ENCODE results near the gene BTBD16.
A peak's percentile ranks its signal among the peaks of the same experiment; 100 is the strongest.

Gene BTBD16

DNA sequence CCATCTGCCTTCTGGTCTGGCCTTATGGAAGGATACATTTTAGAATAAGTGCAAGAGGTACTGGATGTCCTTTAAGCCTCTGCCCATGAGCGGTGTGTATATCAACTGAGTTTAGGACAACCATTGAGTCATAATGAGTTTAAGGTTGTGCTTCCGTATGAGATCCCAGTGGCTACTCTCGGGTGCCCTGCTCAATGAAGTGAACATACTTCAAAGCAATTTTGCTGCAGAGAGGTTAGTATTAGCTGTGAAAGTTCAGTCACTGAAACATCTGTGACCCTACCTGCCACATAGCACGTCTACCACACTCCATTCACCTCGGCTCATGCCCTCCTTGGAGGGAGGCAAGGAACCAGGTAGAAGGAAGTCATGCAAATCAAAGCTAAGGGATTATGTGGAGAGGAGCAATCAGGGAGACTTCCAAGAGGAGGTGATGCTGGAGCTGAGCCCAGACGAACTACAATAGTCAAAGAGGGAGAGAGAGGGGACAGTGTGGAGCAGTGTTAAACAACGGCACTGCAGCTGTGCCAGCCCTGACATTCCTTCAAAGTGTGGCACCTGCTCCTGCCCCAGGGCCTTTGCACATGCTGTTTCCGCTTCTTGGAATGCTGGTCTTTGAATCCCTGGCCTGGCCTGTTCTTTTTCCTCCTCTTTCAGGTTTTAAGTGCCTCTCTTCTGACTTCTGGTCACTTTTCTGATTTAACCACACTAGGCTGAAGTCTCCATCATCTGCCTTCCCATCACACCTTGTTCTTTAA lies 25.4 kb downstream of the BTBD16 start:
- POLR2A ChIA-PET, result no interaction called here
- no peak overlapping the region for H3K4me3 ChIP-seq (ENCODE audit: low read depth, low read length)
- no peak for DNase-seq (ENCODE audit: low read depth, low spot score)
- TF ChIP-seq, protein P1, sequence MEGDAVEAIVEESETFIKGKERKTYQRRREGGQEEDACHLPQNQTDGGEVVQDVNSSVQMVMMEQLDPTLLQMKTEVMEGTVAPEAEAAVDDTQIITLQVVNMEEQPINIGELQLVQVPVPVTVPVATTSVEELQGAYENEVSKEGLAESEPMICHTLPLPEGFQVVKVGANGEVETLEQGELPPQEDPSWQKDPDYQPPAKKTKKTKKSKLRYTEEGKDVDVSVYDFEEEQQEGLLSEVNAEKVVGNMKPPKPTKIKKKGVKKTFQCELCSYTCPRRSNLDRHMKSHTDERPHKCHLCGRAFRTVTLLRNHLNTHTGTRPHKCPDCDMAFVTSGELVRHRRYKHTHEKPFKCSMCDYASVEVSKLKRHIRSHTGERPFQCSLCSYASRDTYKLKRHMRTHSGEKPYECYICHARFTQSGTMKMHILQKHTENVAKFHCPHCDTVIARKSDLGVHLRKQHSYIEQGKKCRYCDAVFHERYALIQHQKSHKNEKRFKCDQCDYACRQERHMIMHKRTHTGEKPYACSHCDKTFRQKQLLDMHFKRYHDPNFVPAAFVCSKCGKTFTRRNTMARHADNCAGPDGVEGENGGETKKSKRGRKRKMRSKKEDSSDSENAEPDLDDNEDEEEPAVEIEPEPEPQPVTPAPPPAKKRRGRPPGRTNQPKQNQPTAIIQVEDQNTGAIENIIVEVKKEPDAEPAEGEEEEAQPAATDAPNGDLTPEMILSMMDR (IDR thresholded peaks at IDR 0.05; ENCODE audit: insufficient read depth, low read length, missing control alignments), result no peak
- CTCF ChIA-PET, result interaction anchor here (0.8 to 8.6 kb wide), 13 partner anchors 9 to 408 kb away, joined by 3 to 203 read pairs (median 4); no protein-coding TSS in a partner anchor

DNA sequence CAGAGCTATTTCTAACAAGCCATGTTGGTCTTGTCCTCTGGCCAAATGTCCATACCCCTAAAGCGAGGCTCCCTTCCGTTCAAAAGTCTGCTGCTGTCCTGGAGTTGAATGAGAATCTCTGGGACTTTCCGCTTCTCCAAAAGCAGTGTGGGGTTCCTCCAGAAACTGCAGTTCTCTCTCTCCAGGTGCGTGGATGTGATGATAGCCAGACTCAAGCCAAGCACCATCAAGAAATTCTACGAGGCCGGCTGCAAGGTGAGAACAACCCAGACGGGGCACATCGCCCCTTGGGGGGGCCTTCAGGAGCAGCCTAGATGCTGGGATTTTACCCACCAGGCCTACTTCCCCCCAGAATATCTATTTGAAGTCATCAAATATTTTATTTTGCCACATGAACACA lies 26.5 kb downstream of the BTBD16 start:
- TF ChIP-seq, protein P1 (IDR thresholded peaks at IDR 0.05; ENCODE audit: insufficient read depth, low read length, missing control alignments), result no peak
- DNase-seq (ENCODE audit: low read depth, low spot score), result no peak
- POLR2A ChIA-PET, result no interaction called here
- H3K4me3 ChIP-seq (ENCODE audit: low read depth, low read length), result no peak overlapping the region
- CTCF ChIA-PET, result interaction anchor here (0.8 to 8.6 kb wide), 20 partner anchors 9 to 407 kb away, joined by 3 to 203 read pairs (median 10); no protein-coding TSS in a partner anchor

DNA sequence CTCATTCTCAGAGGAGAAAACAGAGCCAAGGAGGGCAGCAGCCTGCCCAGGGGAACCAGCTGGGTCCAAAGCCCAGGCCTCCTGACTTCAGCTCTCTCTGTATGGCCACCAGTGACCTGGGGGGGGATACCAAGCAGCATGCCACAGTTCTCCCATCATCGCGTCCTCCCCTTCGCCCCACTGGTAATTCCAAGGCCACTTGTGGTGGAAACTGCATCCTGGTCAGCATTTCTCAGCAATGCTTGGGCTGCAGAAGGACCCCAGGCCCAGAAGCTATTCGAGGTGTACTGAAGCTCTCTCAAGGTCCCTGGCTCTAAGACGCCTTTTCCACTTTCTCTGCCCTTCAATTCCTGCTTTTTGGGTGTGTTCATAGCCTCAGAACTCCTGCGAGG lies 27.1 kb downstream of the BTBD16 start:
- CTCF ChIA-PET, result interaction anchor here (1.0 to 8.6 kb wide), 40 partner anchors 9 to 408 kb away, joined by 3 to 203 read pairs (median 6); partner anchors contain the start of genes BTBD16, DMBT1 and HTRA1
- POLR2A ChIA-PET, result interaction anchor here (0.9 to 1.2 kb wide), 2 partner anchors 10 to 174 kb away, joined by 3 read pairs; no protein-coding TSS in a partner anchor
- DNase-seq (ENCODE audit: low read depth, low spot score), result no peak
- no peak overlapping the region for H3K4me3 ChIP-seq (ENCODE audit: low read depth, low read length)
- TF ChIP-seq, protein P1 (IDR thresholded peaks at IDR 0.05; ENCODE audit: insufficient read depth, low read length, missing control alignments), result no peak

DNA sequence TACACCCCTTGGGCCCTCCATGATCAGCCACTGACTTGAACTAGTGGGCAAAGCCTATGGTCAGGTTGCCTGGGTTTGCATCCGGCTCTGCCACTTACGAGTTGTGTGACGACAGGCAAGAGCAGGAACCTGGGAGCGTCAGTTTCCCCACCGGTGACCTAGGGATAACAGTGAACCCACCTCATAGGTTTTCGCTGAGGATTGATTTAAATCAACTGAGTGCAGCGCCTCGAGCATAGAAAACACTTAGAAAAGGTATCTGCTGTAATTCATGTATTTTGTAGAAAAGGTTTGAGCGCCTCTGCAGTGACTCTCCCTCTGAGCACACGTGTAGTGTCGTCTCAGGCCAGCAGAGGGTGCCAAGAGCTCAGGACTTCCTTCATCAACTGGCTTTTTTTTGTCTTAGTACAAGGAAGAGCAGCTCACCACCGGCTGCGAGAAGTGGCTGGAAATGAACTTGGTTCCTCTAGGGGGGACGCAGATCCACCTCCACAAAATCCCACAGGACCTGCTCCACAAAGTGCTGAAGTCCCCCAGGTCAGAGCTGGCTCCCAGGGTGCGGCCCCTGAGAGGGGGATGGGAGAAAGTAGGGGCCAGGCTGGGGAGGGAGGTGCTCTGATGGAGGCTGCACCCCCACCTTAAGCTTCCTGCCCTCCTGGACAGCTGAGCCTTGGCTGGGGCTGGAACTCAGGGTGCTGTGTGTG lies 27.7 kb downstream of the BTBD16 start:
- POLR2A ChIA-PET, result interaction anchor here (0.9 to 1.2 kb wide), 3 partner anchors 9 to 173 kb away, joined by 3 read pairs; no protein-coding TSS in a partner anchor
- DNase-seq (ENCODE audit: low read depth, low spot score), result no peak
- H3K4me3 ChIP-seq (ENCODE audit: low read depth, low read length), result peak overlapping the region; percentile 43
- CTCF ChIA-PET, result interaction anchor here (0.6 to 8.6 kb wide), 60 partner anchors 8 to 1356 kb away, joined by 3 to 203 read pairs (median 5); partner anchors contain the start of genes BTBD16, DMBT1, HTRA1 and PLEKHA1
- TF ChIP-seq, protein P1 (IDR thresholded peaks at IDR 0.05; ENCODE audit: insufficient read depth, low read length, missing control alignments), result peak; percentile 89

DNA sequence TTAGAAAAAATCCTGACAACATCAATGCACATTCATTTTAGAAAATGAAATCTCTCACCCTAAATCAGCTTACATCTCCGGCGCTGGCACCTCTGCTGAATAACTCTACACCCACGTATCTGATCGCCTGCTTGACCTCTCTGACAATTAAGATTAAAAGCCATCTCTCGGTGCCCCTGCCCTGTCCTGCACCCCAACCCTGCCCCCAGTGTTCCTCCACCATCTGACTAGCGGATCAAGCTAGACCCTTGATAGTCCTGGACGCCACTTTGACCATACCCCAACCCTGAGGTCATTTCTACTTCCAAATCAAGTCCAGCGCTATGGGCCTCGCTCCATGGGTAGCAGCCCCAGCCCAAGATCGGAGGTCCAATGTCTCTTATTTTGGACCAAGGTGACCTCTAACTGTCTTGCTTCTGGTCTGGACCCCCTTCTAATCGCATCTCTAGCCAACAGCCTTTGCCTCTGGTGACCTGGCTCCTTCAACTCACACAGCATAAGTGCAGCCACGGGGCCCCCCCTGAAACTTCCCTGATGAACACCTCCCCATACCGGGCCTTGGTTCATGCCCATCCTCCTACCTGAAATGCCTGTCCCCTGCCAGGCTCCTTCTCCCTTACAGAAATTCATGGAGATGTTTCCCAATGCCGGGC lies 28.5 kb downstream of the BTBD16 start:
- TF ChIP-seq, protein P1 (IDR thresholded peaks at IDR 0.05; ENCODE audit: insufficient read depth, low read length, missing control alignments), result no peak
- no peak for DNase-seq (ENCODE audit: low read depth, low spot score)
- CTCF ChIA-PET, result interaction anchor here (0.6 to 8.6 kb wide), 60 partner anchors 7 to 1356 kb away, joined by 3 to 203 read pairs (median 5); partner anchors contain the start of genes BTBD16, DMBT1, HTRA1 and PLEKHA1
- POLR2A ChIA-PET, result interaction anchor here (0.9 to 1.2 kb wide), 2 partner anchors 25 to 172 kb away, joined by 3 read pairs; no protein-coding TSS in a partner anchor
- H3K4me3 ChIP-seq (ENCODE audit: low read depth, low read length), result no peak overlapping the region
